ENCODE measurements around the gene TUBB1. TPM values are rescaled to one million over a fixed set of nuclear protein-coding genes. Genes with fewer than 3 reads are reported as not detected.

Gene TUBB1
- total RNA-seq, 6 experiments from 2014 or later: 0.06 to 1.5 (median 0.31) TPM; not detected in 1

- H3K36me3 ChIP-seq: no peaks in the 10 kb centered on the region
- no peak overlapping the region for H3K27ac ChIP-seq
- intact Hi-C loops (cut with DNase I): loop anchor here (10.0 kb wide), 2 partner anchors 152 to 162 kb away; no protein-coding TSS in a partner anchor
- no peaks in the 10 kb centered on the region for H3K27me3 ChIP-seq
- H3K9me3 ChIP-seq: no peaks in the 10 kb centered on the region
- DNase-seq (no peak), ATAC-seq (no peak)
- WGBS (ENCODE audit: insufficient coverage, low coverage, low lambda C conversion rate, missing lambda C conversion rate): 94% methylated on average over 3 of the region's 3 CpGs
- H3K4me3 ChIP-seq: no peak overlapping the region
- H3K4me1 ChIP-seq: peaks cover 0 to 6% (median 2%) of the 10 kb centered on the region in 4 donors
- TF ChIP-seq, protein P1, sequence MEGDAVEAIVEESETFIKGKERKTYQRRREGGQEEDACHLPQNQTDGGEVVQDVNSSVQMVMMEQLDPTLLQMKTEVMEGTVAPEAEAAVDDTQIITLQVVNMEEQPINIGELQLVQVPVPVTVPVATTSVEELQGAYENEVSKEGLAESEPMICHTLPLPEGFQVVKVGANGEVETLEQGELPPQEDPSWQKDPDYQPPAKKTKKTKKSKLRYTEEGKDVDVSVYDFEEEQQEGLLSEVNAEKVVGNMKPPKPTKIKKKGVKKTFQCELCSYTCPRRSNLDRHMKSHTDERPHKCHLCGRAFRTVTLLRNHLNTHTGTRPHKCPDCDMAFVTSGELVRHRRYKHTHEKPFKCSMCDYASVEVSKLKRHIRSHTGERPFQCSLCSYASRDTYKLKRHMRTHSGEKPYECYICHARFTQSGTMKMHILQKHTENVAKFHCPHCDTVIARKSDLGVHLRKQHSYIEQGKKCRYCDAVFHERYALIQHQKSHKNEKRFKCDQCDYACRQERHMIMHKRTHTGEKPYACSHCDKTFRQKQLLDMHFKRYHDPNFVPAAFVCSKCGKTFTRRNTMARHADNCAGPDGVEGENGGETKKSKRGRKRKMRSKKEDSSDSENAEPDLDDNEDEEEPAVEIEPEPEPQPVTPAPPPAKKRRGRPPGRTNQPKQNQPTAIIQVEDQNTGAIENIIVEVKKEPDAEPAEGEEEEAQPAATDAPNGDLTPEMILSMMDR (IDR thresholded peaks at IDR 0.05): no peak
- TF ChIP-seq POLR2A (IDR thresholded peaks at IDR 0.05): no peak
Measured at GRCh38 chr20:59046862-59047261, 27.6 kb downstream of the TUBB1 start.

- no peak for TF ChIP-seq POLR2A (IDR thresholded peaks at IDR 0.05)
- TF ChIP-seq, protein P1 (IDR thresholded peaks at IDR 0.05): no peak
- intact Hi-C loops (cut with DNase I): loop anchor here (10.0 kb wide), 2 partner anchors 153 to 163 kb away; no protein-coding TSS in a partner anchor
- H3K27ac ChIP-seq: no peak overlapping the region
- DNase-seq: no peak
- H3K4me3 ChIP-seq: no peak overlapping the region
- H3K27me3 ChIP-seq: no peaks in the 10 kb centered on the region
- H3K36me3 ChIP-seq: no peaks in the 10 kb centered on the region
- WGBS (ENCODE audit: insufficient coverage, low coverage, low lambda C conversion rate, missing lambda C conversion rate): 68% methylated on average over 5 of the region's 5 CpGs
- H3K9me3 ChIP-seq: no peaks in the 10 kb centered on the region
- ATAC-seq: no peak
- H3K4me1 ChIP-seq: peaks cover 0 to 3% (median 1%) of the 10 kb centered on the region in 4 donors
Measured at GRCh38 chr20:59047938-59048680, 28.9 kb downstream of the TUBB1 start.

DNA sequence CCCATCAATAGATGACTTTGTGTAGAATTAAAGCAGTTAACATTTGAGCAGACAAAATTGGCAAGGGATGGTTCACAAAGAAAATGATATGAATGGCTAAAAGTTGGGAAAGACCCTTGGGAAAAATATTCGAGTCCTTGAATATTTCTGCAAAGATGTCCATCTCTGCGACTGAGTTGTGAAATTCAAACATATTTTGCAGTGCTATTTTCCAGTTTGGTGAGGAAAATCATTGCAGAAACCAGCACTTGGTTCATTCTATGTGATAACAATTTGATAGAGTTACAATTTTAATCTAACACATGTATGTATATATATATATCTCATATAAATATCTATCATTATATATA lies 29.4 kb downstream of the TUBB1 start:
- intact Hi-C loops (cut with DNase I): loop anchor here (10.0 kb wide), 2 partner anchors 154 to 164 kb away; no protein-coding TSS in a partner anchor
- no peak for TF ChIP-seq POLR2A (IDR thresholded peaks at IDR 0.05)
- TF ChIP-seq, protein P1 (IDR thresholded peaks at IDR 0.05): no peak

DNA sequence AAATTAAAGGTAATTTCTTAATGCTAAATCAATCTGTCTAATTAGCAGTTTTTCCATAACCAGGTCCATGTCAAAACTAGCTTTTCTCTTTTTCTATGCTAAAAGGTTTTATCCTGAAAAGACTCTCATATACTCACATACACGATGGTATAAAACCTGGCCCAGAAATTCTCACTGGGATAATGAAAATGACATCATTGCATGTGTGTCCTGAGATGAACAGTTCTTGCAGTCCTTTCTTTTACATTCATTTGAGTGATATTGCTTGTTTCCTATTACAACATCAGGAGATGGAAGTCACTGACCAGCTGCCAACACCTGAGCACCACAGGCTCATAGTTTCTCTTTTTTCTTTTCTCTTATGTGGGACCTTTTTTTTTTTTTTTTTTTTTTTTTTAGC lies 31.2 kb downstream of the TUBB1 start:
- no peak for DNase-seq
- ATAC-seq: no peak
- no peaks in the 10 kb centered on the region for H3K9me3 ChIP-seq
- H3K27ac ChIP-seq: no peak overlapping the region
- intact Hi-C loops (cut with DNase I): no loop called here
- no peaks in the 10 kb centered on the region for H3K36me3 ChIP-seq
- WGBS (ENCODE audit: insufficient coverage, low coverage, low lambda C conversion rate, missing lambda C conversion rate): 59% methylated on average over 1 of the region's 1 CpG
- H3K27me3 ChIP-seq: no peaks in the 10 kb centered on the region
- TF ChIP-seq, protein P1 (IDR thresholded peaks at IDR 0.05): no peak
- no peak for TF ChIP-seq POLR2A (IDR thresholded peaks at IDR 0.05)
- no peak overlapping the region for H3K4me3 ChIP-seq
- no peaks in the 10 kb centered on the region for H3K4me1 ChIP-seq

More for the DNA sequence above, 29.4 kb downstream of the TUBB1 start:
- H3K27ac ChIP-seq: no peak overlapping the region
- H3K4me1 ChIP-seq: no peaks in the 10 kb centered on the region
- no peak overlapping the region for H3K4me3 ChIP-seq
- WGBS (ENCODE audit: insufficient coverage, low coverage, low lambda C conversion rate, missing lambda C conversion rate): 77% methylated on average over 2 of the region's 2 CpGs
- ATAC-seq (no peak), DNase-seq (no peak)
- no peaks in the 10 kb centered on the region for H3K9me3 ChIP-seq
- H3K36me3 ChIP-seq: no peaks in the 10 kb centered on the region
- H3K27me3 ChIP-seq: no peaks in the 10 kb centered on the region
